Measurements from ENCODE around the gene SORBS2.
"Not testable (repeated sequence)": the region's sequence is repeated elsewhere in the genome, so short reads cannot be mapped to it uniquely, and the experiment has no call there.

SORBS2 gene

GRCh38 chr4:185811509-185812364 lies at the start of gene SORBS2:
Gene SORBS2, minus strand, starts transcription at chr4:185812194. Its CDS starts 121,623 bp downstream, at chr4:185690571.
- DNase-seq = peak; percentile 58

- no peak for DNase-seq
Observed at GRCh38 chr4:185859111-185859510, 47.1 kb upstream of the SORBS2 start.

- not testable (repeated sequence) for DNase-seq
Observed at GRCh38 chr4:185857561-185857960, 45.6 kb upstream of the SORBS2 start.

GRCh38 chr4:185853841-185854240 lies 41.8 kb upstream of the SORBS2 start:
- no peak for DNase-seq

GRCh38 chr4:185852961-185853360 lies 41.0 kb upstream of the SORBS2 start:
- no peak for DNase-seq

- no peak for DNase-seq
Observed at GRCh38 chr4:185849664-185850550, 37.9 kb upstream of the SORBS2 start.

- no peak for DNase-seq
Observed at GRCh38 chr4:185847352-185848097, 35.5 kb upstream of the SORBS2 start.

GRCh38 chr4:185846505-185847150 lies 34.6 kb upstream of the SORBS2 start:
- DNase-seq = no peak

- DNase-seq = no peak
Observed at GRCh38 chr4:185845966-185846365, 34.0 kb upstream of the SORBS2 start.

- DNase-seq = no peak
Observed at GRCh38 chr4:185841451-185841850, 29.5 kb upstream of the SORBS2 start.

GRCh38 chr4:185840953-185841352 lies 29.0 kb upstream of the SORBS2 start:
- no peak for DNase-seq

- no peak for DNase-seq
Observed at GRCh38 chr4:185840201-185840600, 28.2 kb upstream of the SORBS2 start.

- DNase-seq = no peak
Observed at GRCh38 chr4:185839770-185840169, 27.8 kb upstream of the SORBS2 start.

- no peak for DNase-seq
Observed at GRCh38 chr4:185839194-185839712, 27.3 kb upstream of the SORBS2 start.

- no peak for DNase-seq
Observed at GRCh38 chr4:185838514-185839193, 26.7 kb upstream of the SORBS2 start.

- no peak for DNase-seq
Observed at GRCh38 chr4:185838104-185838452, 26.1 kb upstream of the SORBS2 start.

GRCh38 chr4:185837415-185838103 lies 25.6 kb upstream of the SORBS2 start:
- no peak for DNase-seq

GRCh38 chr4:185836241-185837084 lies 24.5 kb upstream of the SORBS2 start:
- no peak for DNase-seq

GRCh38 chr4:185835814-185836213 lies 23.8 kb upstream of the SORBS2 start:
- no peak for DNase-seq

- DNase-seq = no peak
Observed at GRCh38 chr4:185835336-185835735, 23.3 kb upstream of the SORBS2 start.

All from SHP77 treated with DMSO at 0.1 percent for 48 hours (cell line).